Epithelial cell of prostate (primary cell): ENCODE results near the gene ARMH3.

Source experiments
- DNase-seq: peaks from one replicate; pipeline ENCODE4 v3.0.0-alpha.2; 2011; ENCODE audit warnings: low read depth, low spot score
- H3K27ac ChIP-seq: fragments of 450-650 bp; 2 replicates; pipeline ENCODE4 v1.5.1; 2017; ENCODE audit warnings: mild to moderate bottlenecking

Gene ARMH3, protein sequence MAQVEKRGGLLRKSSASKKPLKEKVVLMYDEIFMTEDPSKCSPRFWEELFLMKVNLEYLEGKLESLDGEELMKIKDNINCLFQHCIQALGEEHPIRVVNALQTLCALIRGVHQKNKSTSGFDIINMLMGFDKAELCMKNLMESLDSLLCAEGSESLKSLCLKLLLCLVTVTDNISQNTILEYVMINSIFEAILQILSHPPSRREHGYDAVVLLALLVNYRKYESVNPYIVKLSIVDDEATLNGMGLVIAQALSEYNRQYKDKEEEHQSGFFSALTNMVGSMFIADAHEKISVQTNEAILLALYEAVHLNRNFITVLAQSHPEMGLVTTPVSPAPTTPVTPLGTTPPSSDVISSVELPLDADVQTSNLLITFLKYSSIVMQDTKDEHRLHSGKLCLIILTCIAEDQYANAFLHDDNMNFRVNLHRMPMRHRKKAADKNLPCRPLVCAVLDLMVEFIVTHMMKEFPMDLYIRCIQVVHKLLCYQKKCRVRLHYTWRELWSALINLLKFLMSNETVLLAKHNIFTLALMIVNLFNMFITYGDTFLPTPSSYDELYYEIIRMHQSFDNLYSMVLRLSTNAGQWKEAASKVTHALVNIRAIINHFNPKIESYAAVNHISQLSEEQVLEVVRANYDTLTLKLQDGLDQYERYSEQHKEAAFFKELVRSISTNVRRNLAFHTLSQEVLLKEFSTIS

DNA sequence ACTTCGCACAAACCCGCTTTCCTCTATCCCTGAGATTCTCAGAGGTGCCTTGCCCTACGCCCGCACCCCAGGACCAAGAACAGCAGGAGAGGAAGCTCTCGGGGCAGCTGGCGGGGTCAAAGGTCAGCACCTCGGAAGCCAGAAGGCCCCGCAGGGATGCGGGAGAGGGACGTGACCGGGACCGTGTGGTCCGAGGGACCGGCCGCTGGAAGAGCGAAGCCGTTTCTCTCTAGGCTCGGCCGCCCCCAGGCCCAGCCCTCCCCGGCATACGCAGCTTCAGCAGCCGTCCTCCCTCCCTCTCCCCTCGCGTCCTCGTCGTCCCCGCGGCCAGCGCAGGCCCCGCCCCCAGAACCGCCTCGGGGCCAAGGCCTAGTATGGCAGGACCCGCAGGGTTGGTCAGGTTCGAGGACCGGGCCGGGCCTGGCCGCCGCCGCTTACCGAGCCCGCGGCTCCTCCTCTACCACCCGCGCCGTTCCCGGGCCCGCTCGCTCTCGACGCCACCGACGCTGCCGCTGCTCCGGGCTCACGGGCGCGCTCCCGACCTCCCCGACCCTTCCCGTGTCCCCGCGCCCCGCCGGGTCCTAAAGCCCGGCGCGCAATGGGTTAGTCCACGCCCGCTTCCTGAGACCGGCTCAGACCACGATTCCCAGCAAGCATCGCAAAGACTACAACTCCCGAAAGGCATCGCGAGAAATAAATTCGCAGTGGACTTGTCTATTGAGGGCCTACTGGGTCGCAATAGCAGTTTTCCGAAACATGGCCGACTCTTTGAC lies at the start of gene ARMH3:
Gene ARMH3, minus strand, starts transcription at position 527 of the 773 bp plus-strand sequence. CDS start 16,059 bp downstream, outside the sequence.
- DNase-seq: peak; percentile 60
- peak within 1 kb of the TSS; percentile 72 for H3K27ac ChIP-seq

DNA sequence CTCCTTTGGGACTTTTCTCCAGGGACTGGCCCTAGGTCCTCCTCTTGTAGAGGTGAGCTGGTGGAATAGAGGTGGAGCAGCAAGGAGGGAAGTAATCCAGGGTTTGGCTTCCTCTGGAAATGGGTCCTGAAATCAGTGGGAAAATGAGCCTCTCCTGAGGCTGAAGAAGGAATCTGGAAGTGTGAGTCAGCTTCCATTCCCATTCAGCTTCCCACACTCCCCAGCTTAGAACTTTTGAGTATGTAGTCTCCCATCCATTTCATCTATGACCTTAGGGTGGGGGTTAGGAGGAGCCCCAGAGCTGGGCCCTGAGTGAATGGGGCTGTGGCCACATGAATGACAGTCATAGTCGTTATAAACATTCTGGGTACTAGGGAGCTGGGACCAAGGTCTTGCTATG lies 46.4 kb upstream of the ARMH3 start:
- no peak overlapping the region for H3K27ac ChIP-seq
- DNase-seq: no peak

DNA sequence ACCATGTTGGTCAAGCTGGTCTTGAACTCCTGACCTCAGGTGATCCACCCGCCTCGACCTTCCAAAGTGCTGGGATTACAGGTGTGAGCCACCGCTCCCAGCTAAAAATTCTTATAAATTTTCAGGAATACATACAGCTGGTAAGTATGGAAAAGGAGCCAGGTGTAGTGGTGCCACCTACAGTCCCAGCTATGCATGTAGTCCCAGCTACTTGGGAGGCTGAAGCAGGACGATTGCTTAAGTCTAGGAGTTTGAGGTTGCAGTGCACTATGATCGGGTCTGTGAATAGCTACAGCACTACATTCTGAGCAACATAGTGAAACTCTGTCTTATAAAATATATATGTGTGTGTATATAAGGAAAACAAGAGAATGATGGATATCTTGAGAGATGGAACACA lies 45.2 kb upstream of the ARMH3 start:
- H3K27ac ChIP-seq: no peak overlapping the region
- no peak for DNase-seq

DNA sequence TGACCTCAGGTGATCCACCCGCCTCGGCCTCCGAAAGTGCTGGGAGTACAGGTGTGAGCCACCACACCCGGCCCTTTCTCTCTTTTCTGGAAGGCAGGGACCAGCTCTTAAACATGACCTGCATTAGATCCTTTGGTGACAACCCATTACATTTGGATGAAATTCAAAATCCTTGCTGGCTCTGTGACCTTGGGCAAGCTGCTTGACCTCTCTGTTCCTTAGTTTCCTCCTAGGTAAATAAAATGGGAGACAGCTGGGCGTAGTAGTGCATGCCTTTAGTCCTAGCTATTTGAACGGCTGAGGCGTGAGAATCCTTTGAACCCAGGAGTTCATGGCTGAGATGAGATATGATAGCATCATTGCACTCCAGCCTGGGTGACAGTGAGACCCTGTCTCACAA lies 40.5 kb upstream of the ARMH3 start:
- no peak overlapping the region for H3K27ac ChIP-seq
- no peak for DNase-seq

DNA sequence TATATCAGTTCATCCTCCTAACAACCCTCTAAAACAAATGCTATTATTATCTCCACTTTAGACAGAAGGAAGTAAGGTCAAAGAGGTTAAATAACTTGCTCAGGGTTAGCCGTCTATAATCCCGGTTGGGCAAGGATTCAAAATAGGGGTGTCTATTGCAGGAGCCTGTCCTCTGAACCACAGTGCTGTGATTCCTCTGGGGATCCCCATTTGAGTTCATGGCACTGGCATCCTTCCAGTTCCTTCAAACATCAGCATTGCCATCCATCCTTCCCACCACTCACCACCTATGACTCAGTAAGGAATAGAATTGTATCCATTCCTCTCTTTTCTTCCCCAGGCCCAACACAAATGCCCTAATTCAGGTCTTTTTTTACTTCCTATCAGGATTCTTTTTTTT lies 34.8 kb upstream of the ARMH3 start:
- H3K27ac ChIP-seq: no peak overlapping the region
- no peak for DNase-seq

DNA sequence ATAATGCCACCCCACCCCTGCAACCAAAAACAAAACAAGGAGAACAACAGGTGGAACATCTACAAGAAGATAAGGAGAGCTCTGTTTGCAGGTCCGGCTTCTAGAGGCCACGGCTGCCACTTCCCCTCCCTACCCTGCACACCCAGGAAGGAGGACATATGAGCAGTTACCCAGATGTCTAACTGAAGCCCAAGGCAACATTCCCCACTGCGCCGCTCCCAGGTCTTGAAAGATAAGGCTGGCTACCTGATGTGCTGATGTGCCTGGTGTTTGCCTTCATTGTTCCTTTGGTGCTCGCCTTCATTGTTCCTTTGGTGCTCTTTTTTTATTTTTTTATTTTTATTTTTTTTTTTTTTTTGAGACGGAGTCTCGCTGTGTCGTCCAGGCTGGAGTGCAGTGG lies 30.2 kb upstream of the ARMH3 start:
- no peak for DNase-seq
- no peak overlapping the region for H3K27ac ChIP-seq

DNA sequence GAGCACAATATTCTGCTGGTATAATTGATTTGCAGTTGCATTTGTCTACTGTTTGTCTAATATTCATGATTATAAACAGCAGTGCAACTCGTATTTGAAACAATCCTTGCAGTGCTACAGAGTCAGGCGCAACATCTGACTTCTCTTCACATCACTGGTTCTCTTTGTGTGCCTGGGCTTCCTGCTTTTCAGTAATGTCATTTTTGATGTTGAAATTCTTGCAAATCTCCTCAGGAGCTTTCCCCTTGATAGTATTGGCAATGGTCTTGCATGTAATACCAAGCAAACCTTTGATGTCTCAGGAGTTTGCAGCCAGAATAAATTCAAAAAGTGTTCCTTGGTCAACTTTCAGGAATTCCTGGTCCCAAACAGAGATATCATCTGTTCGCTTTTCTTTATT lies 29.4 kb upstream of the ARMH3 start:
- no peak overlapping the region for H3K27ac ChIP-seq

DNA sequence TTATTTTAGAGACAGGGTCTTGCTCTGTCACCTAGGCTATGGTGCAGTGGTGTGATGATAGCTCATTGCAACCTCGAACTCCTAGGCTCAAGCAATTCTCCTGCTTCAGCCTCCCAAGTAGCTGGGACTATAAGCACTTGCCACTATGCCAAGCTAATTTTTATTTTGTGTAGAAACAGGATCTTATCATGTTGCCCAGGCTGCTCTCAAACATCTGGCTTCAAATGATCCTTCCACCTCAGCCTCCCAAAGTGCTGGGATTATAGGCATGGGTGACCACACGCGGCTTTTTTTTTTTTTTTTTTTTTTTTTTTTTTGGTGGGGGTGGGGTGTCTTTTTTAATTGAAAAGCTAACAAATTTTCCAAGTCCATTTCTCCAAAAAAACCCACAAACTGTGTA lies 27.6 kb upstream of the ARMH3 start:
- no peak for DNase-seq
- H3K27ac ChIP-seq: no peak overlapping the region

More for the DNA sequence above, 29.4 kb upstream of the ARMH3 start:
- DNase-seq: no peak

DNA sequence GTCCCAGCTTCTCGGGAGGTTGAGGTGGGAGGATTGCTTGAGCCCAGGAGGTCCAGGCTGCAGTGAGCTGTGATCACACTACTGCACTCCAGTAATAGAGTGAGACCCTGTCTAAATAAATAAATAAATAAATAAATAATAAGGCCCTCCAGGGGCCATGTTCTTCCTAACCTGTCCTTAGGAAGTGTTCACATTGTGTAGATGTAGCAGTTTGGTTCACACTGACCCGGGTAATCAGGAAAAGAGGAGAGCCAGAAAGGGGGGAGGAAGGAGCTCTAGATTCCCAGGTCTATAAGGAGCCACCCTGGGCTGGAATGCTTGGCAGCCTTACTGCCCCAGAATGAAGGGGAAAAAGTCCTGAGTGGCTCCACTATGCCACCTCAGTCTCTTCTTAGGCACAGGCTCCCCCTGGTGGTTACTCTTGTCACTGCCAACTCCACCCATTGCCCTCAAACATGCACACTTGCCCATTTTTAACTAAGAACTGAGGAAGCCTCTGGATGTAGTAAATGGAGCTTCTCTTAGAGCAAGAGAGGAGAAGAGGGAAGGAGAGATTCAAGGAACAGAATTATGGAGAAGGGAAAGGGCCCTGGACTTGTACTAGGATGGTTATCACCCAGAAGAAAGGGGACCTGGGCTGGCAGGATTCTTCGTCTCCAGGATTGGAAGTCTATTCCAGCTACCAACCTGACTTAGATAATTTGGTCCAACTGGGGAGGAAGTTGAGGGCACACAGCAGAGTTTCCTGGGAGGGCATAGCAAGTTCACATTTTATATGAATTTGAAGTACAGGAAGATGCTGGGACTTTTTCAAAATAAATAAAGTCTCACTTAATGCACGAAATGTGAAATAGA lies 16.9 kb upstream of the ARMH3 start:
- no peak for DNase-seq

DNA sequence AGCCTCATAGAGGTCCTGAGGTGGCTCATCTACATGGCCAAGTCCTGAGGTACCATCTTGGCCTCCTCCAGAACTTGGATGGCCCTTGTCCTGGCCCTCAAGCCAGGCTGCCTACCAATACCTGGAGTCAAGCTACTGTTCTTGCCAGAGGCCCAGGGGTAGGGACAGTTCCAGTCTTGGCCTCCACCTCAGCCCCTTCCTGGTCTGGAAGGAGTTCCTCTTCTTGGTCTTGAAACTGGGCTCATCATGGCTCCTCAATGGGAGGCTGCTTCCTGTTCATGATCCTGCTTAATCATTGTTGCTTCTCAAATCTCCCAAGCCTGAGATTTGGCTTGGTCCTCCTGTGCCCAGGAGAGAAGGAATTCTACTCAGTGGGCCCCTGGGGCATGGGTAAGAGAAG lies 13.1 kb upstream of the ARMH3 start:
- DNase-seq: no peak
- no peak overlapping the region for H3K27ac ChIP-seq

More for the DNA sequence above, 16.9 kb upstream of the ARMH3 start:
- no peak overlapping the region for H3K27ac ChIP-seq

DNA sequence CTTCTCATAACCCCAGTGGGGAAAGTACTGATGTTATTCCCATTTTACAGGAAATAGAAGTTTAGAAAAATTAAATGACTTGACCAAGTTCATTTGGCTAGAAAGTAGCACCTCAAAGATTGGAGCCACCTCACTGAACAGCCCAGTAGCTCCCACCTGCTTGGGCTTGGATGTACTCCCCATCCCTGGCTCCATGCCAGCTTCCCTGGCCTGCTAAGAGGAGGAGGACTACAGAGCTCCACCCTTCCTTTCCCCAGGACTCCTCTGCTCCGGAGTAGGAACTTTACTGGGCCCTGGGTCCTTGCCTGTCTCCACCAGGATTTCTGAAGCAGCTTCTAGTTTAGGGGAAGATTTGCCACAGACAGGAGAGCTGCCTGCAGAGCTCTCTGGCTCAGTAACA lies 12.2 kb upstream of the ARMH3 start:
- H3K27ac ChIP-seq: no peak overlapping the region
- DNase-seq: no peak

DNA sequence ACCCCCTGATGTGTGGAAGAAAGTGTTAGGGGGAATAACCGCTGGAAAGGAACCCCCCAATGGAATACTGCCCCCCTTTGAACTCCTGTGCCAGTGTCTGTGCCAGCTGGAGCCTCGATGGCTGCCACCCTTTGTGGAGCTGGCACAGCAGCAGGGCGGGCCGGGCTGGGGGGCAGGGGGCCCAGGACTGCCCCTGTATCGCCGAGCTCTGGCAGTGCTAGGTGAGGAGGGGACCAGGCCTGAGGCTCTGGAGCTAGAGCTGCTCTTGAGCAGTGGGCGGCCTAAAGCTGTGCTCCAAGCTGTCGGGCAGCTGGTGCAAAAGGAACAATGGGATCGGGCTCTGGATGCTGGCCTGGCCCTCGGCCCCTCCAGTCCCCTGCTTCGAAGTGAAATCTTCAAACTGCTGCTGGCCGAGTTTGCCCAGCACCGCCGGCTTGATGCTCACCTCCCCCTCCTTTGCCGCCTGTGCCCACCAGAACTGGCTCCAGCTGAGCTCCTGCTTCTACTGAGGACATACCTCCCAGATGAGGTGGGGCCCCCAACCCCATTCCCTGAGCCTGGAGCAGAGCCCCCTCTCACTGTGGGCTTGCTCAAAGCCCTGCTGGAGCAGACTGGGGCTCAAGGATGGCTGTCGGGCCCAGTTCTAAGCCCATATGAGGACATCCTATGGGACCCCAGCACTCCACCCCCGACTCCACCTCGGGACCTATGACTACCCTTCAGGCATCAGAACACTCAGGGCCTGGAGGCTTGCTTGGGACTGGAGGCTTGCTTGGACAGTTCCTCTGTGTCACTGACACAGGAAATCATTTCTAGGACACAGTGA lies 11.3 kb upstream of the ARMH3 start:
- DNase-seq: no peak
- no peak overlapping the region for H3K27ac ChIP-seq

DNA sequence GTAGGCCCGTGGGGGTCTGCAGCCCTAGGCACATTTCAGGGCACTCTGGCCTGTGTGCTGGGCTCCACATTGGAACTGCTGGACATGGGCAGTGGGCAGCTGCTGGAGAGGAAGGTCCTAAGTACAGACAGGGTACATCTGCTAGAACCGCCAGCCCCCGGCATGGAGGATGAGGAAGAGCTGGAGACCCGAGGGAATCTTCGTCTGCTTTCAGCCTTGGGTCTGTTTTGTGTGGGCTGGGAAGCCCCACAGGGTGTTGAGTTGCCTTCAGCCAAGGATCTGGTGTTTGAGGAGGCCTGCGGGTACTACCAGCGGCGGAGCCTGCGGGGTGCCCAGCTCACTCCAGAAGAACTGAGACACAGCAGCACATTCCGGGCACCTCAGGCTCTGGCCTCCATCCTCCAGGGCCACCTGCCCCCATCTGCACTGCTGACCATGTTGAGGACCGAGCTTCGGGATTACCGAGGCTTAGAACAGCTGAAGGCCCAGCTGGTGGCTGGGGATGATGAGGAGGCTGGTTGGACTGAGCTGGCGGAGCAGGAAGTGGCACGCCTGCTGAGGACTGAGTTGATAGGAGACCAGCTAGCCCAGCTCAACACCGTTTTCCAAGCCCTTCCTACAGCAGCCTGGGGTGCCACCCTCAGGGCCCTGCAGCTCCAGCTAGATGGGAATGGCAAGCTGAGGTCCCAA lies 10.6 kb upstream of the ARMH3 start:
- peak overlapping the region; percentile 76 for H3K27ac ChIP-seq
- no peak for DNase-seq

DNA sequence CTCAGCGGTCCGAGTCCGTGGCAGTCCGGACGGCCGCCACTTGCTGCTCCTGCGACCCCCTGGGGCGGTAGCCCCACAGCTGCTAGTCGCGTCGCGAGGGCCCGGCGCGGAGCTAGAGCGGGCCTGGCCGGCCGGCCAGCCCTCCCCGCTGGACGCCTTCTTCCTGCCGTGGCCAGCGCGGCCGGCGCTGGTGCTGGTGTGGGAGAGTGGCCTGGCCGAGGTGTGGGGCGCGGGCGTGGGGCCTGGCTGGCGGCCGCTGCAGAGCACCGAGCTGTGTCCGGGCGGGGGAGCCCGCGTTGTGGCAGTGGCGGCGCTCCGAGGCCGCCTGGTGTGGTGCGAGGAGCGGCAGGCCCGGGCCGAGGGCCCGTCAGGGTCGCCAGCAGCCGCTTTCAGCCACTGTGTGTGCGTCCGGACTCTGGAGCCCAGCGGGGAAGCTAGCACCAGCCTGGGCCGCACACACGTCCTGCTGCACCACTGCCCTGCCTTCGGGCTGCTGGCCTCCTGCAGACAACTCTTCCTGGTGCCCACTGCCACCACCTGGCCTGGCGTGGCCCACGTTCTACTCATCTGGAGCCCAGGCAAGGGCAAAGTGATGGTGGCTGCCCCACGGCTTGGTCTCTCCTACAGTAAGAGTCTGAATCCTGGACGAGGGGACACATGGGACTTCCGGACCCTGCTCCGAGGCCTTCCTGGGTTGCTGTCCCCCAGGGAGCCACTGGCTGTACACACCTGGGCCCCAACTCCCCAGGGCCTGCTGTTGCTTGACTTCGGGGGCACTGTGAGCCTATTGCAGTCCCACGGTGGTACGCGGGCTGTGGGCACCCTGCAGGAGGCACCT lies 9.8 kb upstream of the ARMH3 start:
- H3K27ac ChIP-seq: peak overlapping the region; percentile 76
- no peak for DNase-seq

DNA sequence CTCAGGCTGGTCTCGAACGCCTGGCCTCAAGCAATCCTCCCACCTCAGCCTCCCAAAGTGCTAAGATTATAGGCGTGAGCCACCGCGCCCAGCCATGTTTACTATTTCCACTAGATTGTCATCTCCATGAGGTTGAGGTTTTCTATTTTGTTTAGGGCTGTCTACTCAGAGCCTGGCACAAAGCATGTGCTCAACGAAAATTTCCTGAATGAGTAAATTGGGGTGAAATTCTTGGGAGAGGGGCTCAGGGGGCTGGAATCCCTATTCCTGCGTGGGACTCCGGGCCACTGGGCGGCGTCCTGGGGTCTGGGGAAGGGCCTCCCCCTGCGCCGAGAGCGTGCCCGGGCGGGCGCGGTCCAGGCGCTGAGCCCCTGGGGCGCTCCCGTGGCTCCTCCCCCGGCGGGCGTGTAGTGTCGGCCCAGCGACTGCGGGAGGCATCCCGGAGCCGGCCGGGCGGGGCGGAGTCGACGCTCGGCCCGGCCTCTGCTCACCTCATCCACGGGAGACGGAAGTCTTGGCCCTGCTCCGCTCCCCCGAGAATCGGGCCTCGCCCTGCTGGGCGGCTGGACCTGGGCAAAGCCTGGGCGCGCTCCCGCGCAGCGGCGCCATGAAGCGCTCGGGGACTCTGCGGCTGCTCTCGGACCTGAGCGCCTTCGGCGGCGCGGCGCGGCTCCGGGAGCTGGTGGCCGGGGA lies 9.0 kb upstream of the ARMH3 start, which contains the start of gene HPS6:
Gene HPS6, plus strand, starts transcription at position 482 of the 693 bp plus-strand sequence. Its CDS starts 126 bp downstream, at position 608.
- peak; percentile 70 for DNase-seq
- H3K27ac ChIP-seq: peak within 1 kb of the TSS; percentile 76

DNA sequence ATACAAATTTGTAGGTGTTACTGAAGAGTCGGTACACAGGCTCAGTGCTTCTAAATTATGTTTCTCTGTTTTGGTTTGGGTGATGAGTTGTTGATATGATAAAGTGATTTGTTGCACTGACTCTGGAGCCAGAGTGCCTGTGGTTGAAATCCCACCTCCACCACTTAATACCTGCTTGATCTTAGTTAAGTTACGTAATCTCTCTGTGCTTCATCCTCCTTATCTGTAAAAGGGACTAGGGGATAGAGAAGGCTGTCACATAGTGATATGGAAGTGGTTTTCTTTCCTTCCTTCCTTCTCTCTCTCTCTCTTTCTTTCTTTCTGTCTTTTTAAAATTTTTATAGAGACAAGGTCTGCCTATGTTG lies 8.5 kb upstream of the ARMH3 start:
- no peak for DNase-seq
- peak overlapping the region; percentile 76 for H3K27ac ChIP-seq

DNA sequence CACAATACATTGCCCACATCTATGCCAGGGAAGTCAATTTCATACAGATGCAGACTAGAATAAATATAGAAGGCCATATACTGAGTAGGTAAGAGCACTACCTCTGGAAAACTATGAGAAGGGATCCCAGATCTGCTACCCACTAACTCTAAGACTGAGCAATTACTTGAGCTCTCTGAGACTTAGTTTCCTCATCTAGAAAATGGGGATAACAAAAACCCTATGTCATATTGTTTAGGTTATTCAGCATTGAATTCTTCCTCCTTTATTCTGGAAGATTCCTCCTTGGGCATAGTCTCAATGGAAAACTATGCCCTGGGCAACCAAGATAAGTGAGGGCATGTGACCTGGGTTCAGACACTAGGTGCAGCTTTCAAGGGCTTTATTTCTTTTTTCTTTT lies 4.0 kb upstream of the ARMH3 start:
- no peak overlapping the region for H3K27ac ChIP-seq
- no peak for DNase-seq
